CD8-positive, alpha-beta memory T cell (primary cell): ENCODE data around the gene ZNRF3. TPM values are rescaled to one million over a fixed set of nuclear protein-coding genes. Genes with fewer than 3 reads are reported as not detected.

ENCODE experiments used
- CTCF ChIA-PET: fragments of 350-600 bp; sonication (Branson Sonifier 250); formaldehyde crosslinking; loops from one replicate; lab custom pipeline; 2021; ENCODE audit warnings: antibody characterized with exemption; lab: Charles Lee
- POLR2A ChIA-PET: fragments of 350-600 bp; sonication (Branson Sonifier 250); formaldehyde crosslinking; loops from one replicate; lab custom pipeline; 2021; ENCODE audit warnings: antibody characterized with exemption; lab: Charles Lee
- DNase-seq, 5 donors: peaks; one replicate each; pipeline versions ENCODE4 v3.0.0 to v3.0.0-alpha.2; 2020 to 2022; ENCODE audit warnings: mixed read lengths in 1 of 5
- H3K27ac ChIP-seq: one replicate; pipeline ENCODE4 v1.7.0; 2013; ENCODE audit warnings: low read depth, mild to moderate bottlenecking, low read length, moderate library complexity
- H3K27me3 ChIP-seq: 2 replicates; pipeline ENCODE4 v1.7.0; 2013; ENCODE audit warnings: low read length, mild to moderate bottlenecking; ENCODE audit not compliant: insufficient read depth, poor library complexity, severe bottlenecking
- H3K36me3 ChIP-seq: 2 replicates; pipeline ENCODE4 v1.7.0; 2013; ENCODE audit warnings: mild to moderate bottlenecking, low read length, moderate library complexity; ENCODE audit not compliant: insufficient read depth
- H3K4me1 ChIP-seq: 2 replicates; pipeline ENCODE4 v1.7.0; 2013; ENCODE audit warnings: mild to moderate bottlenecking, low read length, moderate library complexity; ENCODE audit not compliant: insufficient read depth
- H3K4me3 ChIP-seq: 2 replicates; pipeline ENCODE4 v1.7.0; 2013; ENCODE audit warnings: mild to moderate bottlenecking, low read length
- H3K9me3 ChIP-seq: 2 replicates; pipeline ENCODE4 v1.7.0; 2013; ENCODE audit warnings: mild to moderate bottlenecking, low read length
- H3K27ac Mint-ChIP-seq, 8 donors: one replicate each; pipeline ENCODE4 v1.8.0; 2020 to 2021; ENCODE audit warnings: mixed read lengths in 8 of 8, mild to moderate bottlenecking in 6 of 8, inconsistent platforms in 3 of 8, moderate library complexity in 3 of 8
- H3K27me3 Mint-ChIP-seq, 2 donors: one replicate each; pipeline ENCODE4 v1.8.0; 2020 to 2021; ENCODE audit warnings: mixed read lengths in 2 of 2, mild to moderate bottlenecking in 1 of 2, moderate library complexity in 1 of 2
- H3K36me3 Mint-ChIP-seq, 3 donors: one replicate each; pipeline ENCODE4 v1.8.0; 2020 to 2021; ENCODE audit warnings: mixed read lengths in 3 of 3, inconsistent platforms in 1 of 3, mild to moderate bottlenecking in 1 of 3
- H3K4me1 Mint-ChIP-seq, 3 donors: one replicate each; pipeline ENCODE4 v1.8.0; 2020 to 2021; ENCODE audit warnings: mixed read lengths in 3 of 3, inconsistent platforms in 1 of 3, mild to moderate bottlenecking in 1 of 3
- H3K4me3 Mint-ChIP-seq, 7 donors: one replicate each; pipeline ENCODE4 v1.8.0; 2020 to 2021; ENCODE audit warnings: mixed read lengths in 7 of 7, mild to moderate bottlenecking in 6 of 7, moderate library complexity in 4 of 7, inconsistent platforms in 2 of 7
- H3K9me3 Mint-ChIP-seq, 5 donors: one replicate each; pipeline ENCODE4 v1.8.0; 2020 to 2022; ENCODE audit warnings: mixed read lengths in 5 of 5, mild to moderate bottlenecking in 3 of 5, moderate library complexity in 2 of 5, inconsistent platforms in 1 of 5
- polyA plus RNA-seq: library from polyadenylated mRNA; unstranded; fragments of 300-500 nt; fragmentation: Illumina TruSeq; gene quantifications from one replicate; pipeline ENCODE4 v1.2.3, GENCODE V29; 2021
- total RNA-seq, 2 experiments: library from RNA; stranded (reverse); gene quantifications; one replicate each; pipeline ENCODE4 v1.2.3, GENCODE V29; 2021

The ZNRF3 gene
- total and polyA plus RNA-seq, 3 experiments from 2014 or later: 0.35 to 1.2 (median 1.0) TPM

DNA sequence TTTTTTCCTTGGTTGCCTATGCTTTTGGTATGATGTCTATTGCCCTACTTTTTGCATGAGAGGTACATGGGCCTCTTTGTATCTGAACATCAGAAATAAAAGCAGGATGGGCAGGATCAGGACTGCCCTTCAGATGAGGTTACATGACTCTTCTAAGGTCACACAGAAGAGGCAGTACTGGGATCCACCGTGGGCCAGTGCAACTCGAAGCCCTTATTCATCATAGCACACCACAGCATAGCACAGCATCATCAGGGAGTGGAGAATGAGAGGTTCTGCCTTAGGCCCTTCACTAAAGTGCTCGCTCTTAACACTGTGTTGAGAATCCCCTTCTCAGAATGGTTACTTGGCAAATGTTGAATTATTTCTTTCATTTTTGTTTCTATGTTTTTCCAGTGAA, 90.0 kb downstream of the ZNRF3 start:
- peaks cover 0 to 4% (median 0%) of the 10 kb centered on the region in 3 donors for H3K36me3 Mint-ChIP-seq
- Histone ChIP-seq H3K4me1 (no peaks in the 10 kb centered on the region), H3K27ac (no peak overlapping the region), H3K4me3 (no peak overlapping the region), H3K27me3 (no peaks in the 10 kb centered on the region), H3K36me3 (no peaks in the 10 kb centered on the region), H3K9me3 (no peaks in the 10 kb centered on the region)
- H3K4me3 Mint-ChIP-seq: no peak overlapping the region
- H3K27ac Mint-ChIP-seq: no peak overlapping the region
- H3K9me3 Mint-ChIP-seq: no peaks in the 10 kb centered on the region
- ChIA-PET CTCF (no interaction called here), POLR2A (no interaction called here)
- DNase-seq: no peak
- no peaks in the 10 kb centered on the region for H3K4me1 Mint-ChIP-seq
- peaks cover 23 to 51% of the 10 kb centered on the region in 2 donors for H3K27me3 Mint-ChIP-seq

DNA sequence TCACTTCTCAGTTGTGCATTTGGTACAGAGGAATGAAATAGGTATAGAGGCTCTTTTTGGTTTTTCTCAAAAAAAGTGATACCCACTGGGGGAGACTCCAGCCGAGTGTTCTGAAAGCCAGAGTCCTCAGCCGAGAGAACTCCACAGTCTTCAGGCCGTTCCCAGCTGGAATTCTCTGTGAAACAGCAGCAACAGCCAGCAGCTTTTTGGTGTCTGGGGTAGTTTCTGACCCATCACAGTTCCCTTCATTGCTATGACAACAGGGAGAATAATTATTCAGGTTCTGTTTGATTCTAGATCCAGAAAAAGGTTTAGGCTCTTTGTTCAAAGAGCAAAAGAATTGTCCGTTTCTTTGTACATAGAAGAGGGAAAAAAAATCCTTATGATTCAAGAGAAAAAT, 93.7 kb downstream of the ZNRF3 start:
- no peak overlapping the region for H3K27ac ChIP-seq
- H3K36me3 ChIP-seq: no peaks in the 10 kb centered on the region
- no peaks in the 10 kb centered on the region for H3K4me1 Mint-ChIP-seq
- H3K4me3 ChIP-seq: no peak overlapping the region
- H3K27me3 ChIP-seq: no peaks in the 10 kb centered on the region
- peaks cover 27 to 50% of the 10 kb centered on the region in 2 donors for H3K27me3 Mint-ChIP-seq
- DNase-seq: no peak
- no peaks in the 10 kb centered on the region for H3K36me3 Mint-ChIP-seq
- no peak overlapping the region for H3K4me3 Mint-ChIP-seq
- H3K9me3 Mint-ChIP-seq: no peaks in the 10 kb centered on the region
- H3K4me1 ChIP-seq: no peaks in the 10 kb centered on the region
- H3K9me3 ChIP-seq: no peaks in the 10 kb centered on the region
- ChIA-PET POLR2A (no interaction called here), CTCF (no interaction called here)
- no peak overlapping the region for H3K27ac Mint-ChIP-seq

DNA sequence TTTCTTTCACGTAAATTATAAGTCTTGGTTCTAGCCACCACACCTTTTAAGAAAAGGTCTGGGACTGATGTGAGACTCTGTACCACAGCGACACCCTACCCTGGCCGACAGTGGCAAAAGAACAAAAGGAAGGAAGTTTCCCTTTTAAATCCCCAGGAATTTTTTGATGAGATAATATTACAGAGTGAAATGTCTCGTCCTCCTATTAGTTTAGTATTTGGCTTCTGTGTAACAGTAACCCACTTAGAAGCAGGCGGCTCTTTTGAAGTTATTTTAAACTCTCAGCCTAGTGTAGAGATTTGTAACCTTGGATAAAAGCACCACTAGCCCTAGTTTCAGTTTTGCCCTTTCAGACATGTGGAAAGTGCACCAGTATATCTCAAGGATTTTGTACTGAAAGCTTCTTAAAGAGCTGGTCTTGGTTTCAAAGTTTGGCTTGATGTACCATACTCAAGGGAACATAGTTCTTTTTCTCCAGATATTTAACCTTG, 94.2 kb downstream of the ZNRF3 start:
- no peaks in the 10 kb centered on the region for H3K4me1 ChIP-seq
- no peaks in the 10 kb centered on the region for H3K9me3 ChIP-seq
- DNase-seq: no peak
- H3K4me3 Mint-ChIP-seq: no peak overlapping the region
- H3K27ac ChIP-seq: no peak overlapping the region
- no peak overlapping the region for H3K27ac Mint-ChIP-seq
- H3K36me3 Mint-ChIP-seq: no peaks in the 10 kb centered on the region
- no peaks in the 10 kb centered on the region for H3K27me3 ChIP-seq
- no peaks in the 10 kb centered on the region for H3K4me1 Mint-ChIP-seq
- ChIA-PET CTCF (no interaction called here), POLR2A (no interaction called here)
- H3K9me3 Mint-ChIP-seq: no peaks in the 10 kb centered on the region
- H3K4me3 ChIP-seq: no peak overlapping the region
- no peaks in the 10 kb centered on the region for H3K36me3 ChIP-seq
- peaks cover 27 to 50% of the 10 kb centered on the region in 2 donors for H3K27me3 Mint-ChIP-seq

DNA sequence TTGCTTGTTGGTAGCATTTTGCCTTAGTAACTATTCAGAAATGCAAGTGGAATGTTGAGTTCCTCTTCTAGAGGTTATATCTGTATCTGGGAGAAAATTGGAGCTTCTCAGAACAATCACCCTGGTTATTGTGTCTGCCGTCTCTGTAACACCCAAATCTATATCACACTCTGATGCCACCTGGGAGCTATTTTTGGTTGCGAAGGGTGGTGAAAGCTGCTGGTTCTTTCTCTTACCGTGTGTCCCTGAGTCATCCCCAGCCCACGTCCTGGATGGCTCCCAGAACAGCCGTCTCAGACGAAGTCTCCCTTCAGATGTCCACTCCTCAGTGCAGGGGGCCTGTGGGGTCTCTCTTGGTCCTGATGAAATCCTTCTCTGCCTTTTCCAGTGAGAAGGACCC, 94.8 kb downstream of the ZNRF3 start:
- CTCF ChIA-PET: no interaction called here
- H3K9me3 Mint-ChIP-seq: no peaks in the 10 kb centered on the region
- DNase-seq: no peak
- peaks cover 27 to 50% of the 10 kb centered on the region in 2 donors for H3K27me3 Mint-ChIP-seq
- H3K4me3 Mint-ChIP-seq: no peak overlapping the region
- Histone ChIP-seq H3K4me3 (no peak overlapping the region), H3K27ac (no peak overlapping the region), H3K4me1 (no peaks in the 10 kb centered on the region), H3K9me3 (no peaks in the 10 kb centered on the region), H3K36me3 (no peaks in the 10 kb centered on the region), H3K27me3 (no peaks in the 10 kb centered on the region)
- no peak overlapping the region for H3K27ac Mint-ChIP-seq
- POLR2A ChIA-PET: no interaction called here
- H3K4me1 Mint-ChIP-seq: no peaks in the 10 kb centered on the region
- H3K36me3 Mint-ChIP-seq: no peaks in the 10 kb centered on the region

DNA sequence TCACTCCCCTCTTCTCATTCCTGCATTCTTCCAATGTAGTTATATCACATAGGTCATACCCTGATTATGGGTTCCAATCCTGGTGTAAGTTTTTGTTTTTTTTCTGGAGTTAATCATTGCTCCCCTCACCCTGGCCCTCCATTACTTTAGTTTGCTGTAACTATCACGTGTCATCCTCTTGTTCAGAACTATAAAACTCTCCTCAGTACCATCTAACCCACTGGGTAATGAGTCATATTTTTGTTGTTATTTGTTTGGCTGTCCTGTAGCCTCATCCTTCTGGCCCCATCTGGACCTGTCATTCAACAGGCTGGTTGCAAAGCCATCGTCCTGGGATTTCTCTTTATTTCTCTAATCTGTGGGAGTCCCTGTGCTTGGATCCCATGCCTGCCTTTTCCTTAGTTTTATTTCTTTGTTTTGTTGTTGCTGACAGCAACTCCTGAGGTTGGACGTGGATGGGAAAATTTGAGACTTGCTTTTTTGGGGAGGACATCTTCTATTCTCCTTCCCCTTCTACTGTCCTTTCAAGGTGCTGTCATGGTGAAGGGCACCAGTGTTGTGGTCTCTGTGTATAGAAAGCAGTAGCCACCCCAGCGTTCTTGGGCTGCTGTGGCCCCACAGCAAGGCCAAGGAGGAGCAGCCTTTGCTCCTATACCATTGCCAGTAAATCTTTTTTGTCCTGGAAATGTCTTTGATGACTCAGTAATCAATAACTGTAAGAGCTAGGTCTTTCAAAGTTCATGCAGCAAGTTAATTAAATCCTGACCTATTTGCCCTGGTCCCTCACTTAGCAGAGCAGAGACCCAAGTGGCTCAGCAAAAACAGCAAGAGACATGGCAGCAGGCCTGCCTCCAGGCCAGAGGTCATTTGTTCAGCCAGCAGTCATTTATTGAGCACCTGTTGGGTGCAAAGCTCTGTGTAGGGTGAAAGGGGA, 95.8 kb downstream of the ZNRF3 start:
- no peak for DNase-seq
- no peaks in the 10 kb centered on the region for H3K27me3 ChIP-seq
- no peak overlapping the region for H3K27ac ChIP-seq
- CTCF ChIA-PET: no interaction called here
- H3K4me1 ChIP-seq: no peaks in the 10 kb centered on the region
- Mint-ChIP-seq H3K27ac (no peak overlapping the region), H3K9me3 (no peaks in the 10 kb centered on the region), H3K4me1 (no peaks in the 10 kb centered on the region), H3K4me3 (no peak overlapping the region), H3K36me3 (no peaks in the 10 kb centered on the region), H3K27me3 (peaks cover 27 to 52% of the 10 kb centered on the region in 2 donors)
- POLR2A ChIA-PET: no interaction called here
- no peaks in the 10 kb centered on the region for H3K36me3 ChIP-seq
- H3K4me3 ChIP-seq: no peak overlapping the region
- no peaks in the 10 kb centered on the region for H3K9me3 ChIP-seq

DNA sequence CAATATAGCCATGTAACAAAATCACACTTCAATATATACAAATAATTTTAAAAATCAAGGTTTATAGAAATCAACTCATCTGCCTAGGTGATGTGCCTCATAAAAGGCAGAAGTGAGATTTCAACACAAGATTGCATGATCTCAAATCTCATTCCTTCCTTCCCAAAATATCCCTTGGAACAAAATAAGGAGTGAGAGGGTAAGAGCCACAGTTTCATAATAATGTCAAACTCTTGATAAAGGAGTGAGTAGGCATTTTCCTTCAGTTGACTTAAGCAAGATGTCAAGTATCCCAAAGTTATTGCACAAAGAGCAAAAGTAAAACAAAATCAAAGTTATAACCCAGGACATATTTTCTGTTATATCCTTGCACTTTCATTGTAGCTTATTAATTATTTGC, 97.0 kb downstream of the ZNRF3 start:
- POLR2A ChIA-PET: no interaction called here
- Mint-ChIP-seq H3K9me3 (peaks cover 0 to 1% (median 0%) of the 10 kb centered on the region in 5 donors), H3K4me1 (no peaks in the 10 kb centered on the region), H3K4me3 (no peak overlapping the region), H3K27ac (no peak overlapping the region), H3K27me3 (peaks cover 28 to 49% of the 10 kb centered on the region in 2 donors), H3K36me3 (peaks cover 0 to 5% (median 3%) of the 10 kb centered on the region in 3 donors)
- Histone ChIP-seq H3K36me3 (no peaks in the 10 kb centered on the region), H3K27ac (no peak overlapping the region), H3K4me3 (no peak overlapping the region), H3K4me1 (no peaks in the 10 kb centered on the region), H3K9me3 (no peaks in the 10 kb centered on the region), H3K27me3 (no peaks in the 10 kb centered on the region)
- CTCF ChIA-PET: no interaction called here
- no peak for DNase-seq

DNA sequence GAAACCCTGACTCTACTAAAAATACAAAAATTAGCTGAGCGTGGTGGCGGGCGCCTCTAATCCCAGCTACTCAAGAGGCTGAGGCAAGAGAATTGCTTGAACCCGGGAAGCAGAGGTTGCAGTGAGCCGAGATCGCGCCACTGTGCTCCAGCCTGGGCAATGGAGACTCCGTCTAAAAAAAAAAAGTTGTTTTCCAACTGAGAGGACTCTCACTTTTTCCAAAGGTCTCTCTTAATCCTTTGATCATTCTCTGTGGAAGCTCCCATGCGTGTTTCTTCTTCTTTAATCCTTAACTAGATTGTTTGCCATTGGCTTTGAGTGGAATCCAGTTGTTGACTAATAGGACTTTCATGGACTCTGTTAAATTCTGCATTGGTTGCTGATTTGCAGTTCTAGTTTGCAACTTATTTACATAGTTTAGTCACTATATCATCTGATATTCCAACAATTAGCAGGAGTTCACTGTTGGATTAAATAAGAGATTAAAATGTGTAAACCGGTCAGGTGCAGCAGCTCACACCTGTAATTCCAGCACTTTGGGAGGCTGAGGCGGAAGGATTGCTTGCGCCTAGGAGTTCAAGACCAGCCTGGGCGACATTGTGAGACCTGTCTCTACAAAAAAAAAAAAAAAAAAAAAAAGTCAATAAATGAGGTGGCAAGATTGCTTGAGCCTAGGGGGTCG, 98.6 kb downstream of the ZNRF3 start:
- H3K4me1 Mint-ChIP-seq: no peaks in the 10 kb centered on the region
- Histone ChIP-seq H3K4me1 (no peaks in the 10 kb centered on the region), H3K27me3 (no peaks in the 10 kb centered on the region), H3K9me3 (no peaks in the 10 kb centered on the region), H3K4me3 (no peak overlapping the region), H3K27ac (no peak overlapping the region), H3K36me3 (no peaks in the 10 kb centered on the region)
- H3K27me3 Mint-ChIP-seq: peaks cover 22 to 40% of the 10 kb centered on the region in 2 donors
- H3K36me3 Mint-ChIP-seq: peaks cover 0 to 11% (median 3%) of the 10 kb centered on the region in 3 donors
- H3K9me3 Mint-ChIP-seq: peaks cover 0 to 8% (median 2%) of the 10 kb centered on the region in 5 donors
- POLR2A ChIA-PET: interaction anchor here (0.6 to 0.7 kb wide), 2 partner anchors 173 to 924 kb away, joined by 3 to 5 read pairs; no protein-coding TSS in a partner anchor
- DNase-seq: no peak
- no peak overlapping the region for H3K4me3 Mint-ChIP-seq
- CTCF ChIA-PET: no interaction called here
- H3K27ac Mint-ChIP-seq: no peak overlapping the region

DNA sequence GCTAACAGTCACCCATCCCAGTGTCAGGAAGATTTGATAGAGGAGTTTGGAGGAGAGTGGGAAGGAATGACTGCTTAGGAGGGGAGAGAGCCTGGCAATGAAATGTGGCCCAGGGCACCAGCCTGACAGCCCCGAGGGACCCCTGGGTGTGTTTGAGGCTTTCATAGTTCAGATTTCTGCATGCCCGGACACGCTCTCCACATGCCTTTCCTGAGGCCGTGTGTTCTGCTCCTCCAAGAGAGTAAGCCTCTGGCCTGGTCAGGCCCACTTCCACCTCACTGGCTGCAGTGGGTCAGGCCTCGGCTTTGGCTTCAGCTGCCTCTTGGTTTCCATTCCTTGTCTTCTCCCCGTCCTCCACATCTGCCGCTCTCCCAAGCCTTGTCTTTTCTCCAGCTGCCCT, 99.8 kb downstream of the ZNRF3 start:
- Histone ChIP-seq H3K9me3 (no peaks in the 10 kb centered on the region), H3K27ac (no peak overlapping the region), H3K4me1 (no peaks in the 10 kb centered on the region), H3K27me3 (no peaks in the 10 kb centered on the region), H3K36me3 (no peaks in the 10 kb centered on the region), H3K4me3 (no peak overlapping the region)
- no peak overlapping the region for H3K4me3 Mint-ChIP-seq
- peaks cover 13 to 28% of the 10 kb centered on the region in 2 donors for H3K27me3 Mint-ChIP-seq
- H3K27ac Mint-ChIP-seq: no peak overlapping the region
- POLR2A ChIA-PET: no interaction called here
- H3K36me3 Mint-ChIP-seq: peaks cover 0 to 11% (median 3%) of the 10 kb centered on the region in 3 donors
- CTCF ChIA-PET: no interaction called here
- H3K4me1 Mint-ChIP-seq: no peaks in the 10 kb centered on the region
- H3K9me3 Mint-ChIP-seq: peaks cover 0 to 8% (median 2%) of the 10 kb centered on the region in 5 donors
- no peak for DNase-seq
